H1 (cell line): ENCODE results near the gene DBH. TPM values are rescaled to one million over a fixed set of nuclear protein-coding genes. Genes with fewer than 3 reads are reported as not detected.

Experiments used
- NANOG ChIP-seq: IDR thresholded peaks from 2 replicates; pipeline ENCODE4 v1.6.1; 2011; ENCODE audit warnings: low read length, low read depth, mild to moderate bottlenecking, inconsistent platforms; ENCODE audit not compliant: insufficient read depth, poor library complexity, severe bottlenecking
- TCF12 ChIP-seq: IDR thresholded peaks from 2 replicates; pipeline ENCODE4 v1.6.1; 2011; ENCODE audit warnings: low read depth, mild to moderate bottlenecking, low read length
- polyA plus RNA-seq, 7 experiments: library from polyadenylated mRNA; depleted of rRNA in 3 of 7; stranded (reverse) in 5 of 7; unstranded in 2 of 7; fragments of >200 nt in 5 of 7; fragments of 200-250 nt in 2 of 7; gene quantifications; 1 replicate in 5 of 7; 2 replicates in 1 of 7; 4 replicates in 1 of 7; pipeline versions ENCODE4 v1.2.1 to v1.2.3, GENCODE V29; 2011 to 2013; ENCODE audit warnings: missing spikeins in 2 of 7, mixed read lengths in 2 of 7
- total RNA-seq: library from RNA; stranded (reverse); fragmentation: NEBNext Ultra II Directional; extraction: Animal tissue kit (Norgen Biotek cat#: 25700); gene quantifications from 2 replicates; pipeline ENCODE4 v1.2.1, GENCODE V29; 2021

DBH gene
- total and polyA plus RNA-seq, 2 of the 8 experiments (the other 6 are each of a cell fraction or from before 2014, with no cell fraction given) = 0.18 TPM; not detected in 1

GRCh38 chr9:133598978-133599377 lies 37.2 kb upstream of the DBH start (continued):
- TF ChIP-seq NANOG (no peak), TCF12 (no peak)
